B cell (primary cell): Measurements from ENCODE around the gene POU5F1. TPM values are rescaled to one million over a fixed set of nuclear protein-coding genes. Genes with fewer than 3 reads are reported as not detected.
"Not testable (repeated sequence)": the region's sequence is repeated elsewhere in the genome, so short reads cannot be mapped to it uniquely, and the experiment has no call there.

Experiments used
- ATAC-seq: fragments of 200-7000 bp; cut with Tn5 transposase; one replicate; pipeline ENCODE4 v1.10.0; 2021; ENCODE audit warnings: low read depth, mild to moderate bottlenecking, moderate number of reproducible peaks, moderate library complexity
- CTCF ChIA-PET: fragments of 350-600 bp; sonication (Branson Sonifier 250); formaldehyde crosslinking; loops from one replicate; lab custom pipeline; 2021; ENCODE audit warnings: antibody characterized with exemption, inconsistent platforms; lab: Charles Lee
- POLR2A ChIA-PET: fragments of 350-600 bp; sonication (Branson Sonifier 250); formaldehyde crosslinking; loops from one replicate; lab custom pipeline; 2021; ENCODE audit warnings: antibody characterized with exemption; lab: Charles Lee
- DNase-seq: peaks from one replicate; pipeline ENCODE4 v3.0.0; 2013
- H2AFZ ChIP-seq: 2 replicates; pipeline ENCODE4 v1.6.1; 2012; ENCODE audit warnings: mild to moderate bottlenecking, low read depth, low read length; ENCODE audit not compliant: insufficient read depth, poor library complexity, severe bottlenecking
- H3K27ac ChIP-seq, 2 donors: 1 replicate in 1 of 2; 2 replicates in 1 of 2; pipeline ENCODE4 v1.5.1; 2012 to 2013; ENCODE audit warnings: low read length in 2 of 2, mild to moderate bottlenecking in 2 of 2, moderate library complexity in 1 of 2
- H3K27me3 ChIP-seq, 4 experiments: fragments of 200-600 bp in 1 of 4; sonication (generic) in 1 of 4; replicated peaks in 1 of 4; 1 replicate in 2 of 4; 2 replicates in 2 of 4; pipeline versions ENCODE4 v1.6.1 to v1.7.0; 2013 to 2016; ENCODE audit warnings: low read length in 3 of 4, mild to moderate bottlenecking in 2 of 4, mixed read lengths in 1 of 4, moderate library complexity in 1 of 4; ENCODE audit not compliant: insufficient read depth in 4 of 4, control insufficient read depth in 3 of 4; ENCODE audit errors: control extremely low read depth in 1 of 4
- H3K36me3 ChIP-seq, 2 experiments: replicated peaks in 1 of 2; 1 replicate in 1 of 2; 2 replicates in 1 of 2; pipeline versions ENCODE4 v1.6.1 to v1.7.1; 2013; ENCODE audit warnings: low read length in 1 of 2; ENCODE audit not compliant: insufficient read depth in 2 of 2, control insufficient read depth in 1 of 2; ENCODE audit errors: control extremely low read depth in 1 of 2, extremely low read depth in 1 of 2
- H3K4me1 ChIP-seq, 2 donors: fragments of 200-600 bp in 1 of 2; sonication (generic) in 1 of 2; 1 replicate in 1 of 2; 2 replicates in 1 of 2; pipeline versions ENCODE4 v1.5.1 to v1.6.1; 2013 to 2017; ENCODE audit warnings: low read length in 2 of 2; ENCODE audit not compliant: control insufficient read depth in 2 of 2, insufficient read depth in 2 of 2
- H3K4me2 ChIP-seq: replicated peaks from 2 replicates; pipeline ENCODE3; 2012; ENCODE audit warnings: mild to moderate bottlenecking, low read depth, low read length; ENCODE audit not compliant: poor library complexity, severe bottlenecking
- H3K4me3 ChIP-seq, 5 experiments: fragments of 200-600 bp in 1 of 5; sonication (generic) in 1 of 5; 1 replicate in 3 of 5; 2 replicates in 2 of 5; pipeline versions ENCODE4 v1.5.1 to v1.7.0; 2011 to 2016; ENCODE audit warnings: low read length in 4 of 5, mild to moderate bottlenecking in 4 of 5, low read depth in 2 of 5, control low read depth in 1 of 5, moderate library complexity in 1 of 5; ENCODE audit not compliant: insufficient read depth in 1 of 5; ENCODE audit errors: control extremely low read depth in 1 of 5, extremely low read depth in 1 of 5
- H3K79me2 ChIP-seq: fragments of 200-600 bp; sonication (generic); one replicate; pipeline ENCODE4 v1.6.0; 2016; ENCODE audit warnings: low read length; ENCODE audit not compliant: control insufficient read depth, insufficient read depth
- H3K9ac ChIP-seq: fragments of 200-600 bp; sonication (generic); 2 replicates; pipeline ENCODE4 v1.6.1; 2017; ENCODE audit warnings: mild to moderate bottlenecking, low read length, moderate library complexity
- H3K9me3 ChIP-seq, 3 donors: one replicate each; pipeline versions ENCODE4 v1.6.1 to v1.7.1; 2013; ENCODE audit warnings: low read length in 2 of 3; ENCODE audit not compliant: control insufficient read depth in 2 of 3, insufficient read depth in 1 of 3; ENCODE audit errors: control extremely low read depth in 1 of 3
- H4K20me1 ChIP-seq: 2 replicates; pipeline ENCODE4 v1.6.0; 2012; ENCODE audit warnings: mild to moderate bottlenecking, low read length; ENCODE audit not compliant: insufficient read depth, control insufficient read depth, poor library complexity, severe bottlenecking
- H3K27ac Mint-ChIP-seq: one replicate; pipeline ENCODE4 v1.8.0; 2021; ENCODE audit warnings: mixed read lengths
- H3K27me3 Mint-ChIP-seq: one replicate; pipeline ENCODE4 v1.8.0; 2021; ENCODE audit warnings: mixed read lengths
- H3K4me1 Mint-ChIP-seq: one replicate; pipeline ENCODE4 v1.8.0; 2021; ENCODE audit warnings: mixed read lengths
- H3K4me3 Mint-ChIP-seq: one replicate; pipeline ENCODE4 v1.8.0; 2021; ENCODE audit warnings: mixed read lengths
- H3K9me3 Mint-ChIP-seq: one replicate; pipeline ENCODE4 v1.8.0; 2022; ENCODE audit warnings: mixed read lengths; ENCODE audit not compliant: insufficient read depth
- EZH2 ChIP-seq: IDR thresholded peaks from 2 replicates; pipeline ENCODE4 v1.6.1; 2012; ENCODE audit warnings: borderline replicate concordance, low read depth, mild to moderate bottlenecking, moderate library complexity, low read length; ENCODE audit not compliant: insufficient read depth, poor library complexity, severe bottlenecking
- WGBS: methylation state at CpG from one replicate; pipeline ENCODE4 v1.1.5; 2013; ENCODE audit warnings: missing lambda C conversion rate; ENCODE audit not compliant: insufficient coverage; 5-methylcytosine and 5-hydroxymethylcytosine counted together
- intact Hi-C: fragments of 100-400 bp; cut with micrococcal nuclease; formaldehyde crosslinking; loops from one replicate; pipeline ENCODE4 v1.10.0; 2022
- polyA plus RNA-seq: library from polyadenylated mRNA; depleted of rRNA; stranded (reverse); fragments of >200 nt; gene quantifications from 2 replicates; pipeline ENCODE4 v1.2.3, GENCODE V29; 2012
- total RNA-seq, 2 donors: library from RNA; stranded (reverse); fragments of 120-200 nt in 1 of 2; gene quantifications; 1 replicate in 1 of 2; 2 replicates in 1 of 2; pipeline versions ENCODE4 v1.2.3 to v1.2.4, GENCODE V29; 2013 to 2022
- TF ChIP-seq, protein P1 (sequence below): fragments of 200-600 bp; IDR thresholded peaks from one replicate; pipeline ENCODE4 v1.8.0; 2022; ENCODE audit warnings: antibody characterized with exemption, mild to moderate bottlenecking

Gene POU5F1
- total and polyA plus RNA-seq, 2 donors (not counting 1 experiment from before 2014, with no cell fraction given) = 0.76 to 0.88 TPM

DNA sequence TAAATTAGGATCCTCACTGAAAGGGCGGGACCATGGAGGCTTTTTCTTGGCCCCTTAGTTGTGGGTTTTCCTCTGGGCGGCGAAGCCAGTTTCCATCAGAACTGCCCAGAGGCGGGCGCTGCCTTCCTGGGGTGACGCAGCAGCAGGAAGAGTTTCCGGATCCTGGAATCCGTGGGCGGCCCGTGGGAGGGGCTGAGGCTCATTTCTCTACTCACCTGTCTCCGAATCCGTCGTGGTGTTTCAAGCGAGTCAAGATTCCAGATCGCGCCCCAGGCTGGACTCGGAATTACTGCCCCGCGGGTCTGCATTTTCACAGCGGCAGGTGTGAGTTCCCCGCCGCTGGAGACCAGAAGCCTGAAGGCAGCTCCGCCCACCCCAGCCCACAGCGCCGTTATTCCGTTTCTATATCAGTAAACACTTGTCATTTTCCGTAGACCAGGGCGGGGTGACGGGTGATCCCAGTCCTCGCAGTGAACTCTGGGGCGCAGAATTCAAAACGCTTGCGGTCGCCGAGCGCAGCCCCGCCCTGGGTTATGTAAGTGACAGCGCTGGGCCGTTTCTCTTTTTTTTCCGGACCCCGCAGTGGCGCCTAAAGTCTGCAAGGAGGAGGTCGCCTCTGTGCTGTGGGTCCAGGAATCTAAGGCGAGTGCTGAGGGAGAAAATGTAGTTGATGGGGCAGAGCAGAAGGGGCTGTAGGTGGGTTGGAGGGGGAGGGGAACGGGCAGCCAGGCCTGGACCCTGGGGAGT is 27.2 kb upstream of the POU5F1 start:
- Histone ChIP-seq H3K27ac (peak overlapping the region; percentile 97 to 100), H3K4me1 (peaks cover 11 to 47% of the 10 kb centered on the region in 2 donors), H3K36me3 (peaks cover 0 to 6% of the 10 kb centered on the region in 2 experiments), H3K9ac (peak overlapping the region; percentile 99), H3K27me3 (no peaks in the 10 kb centered on the region), H2AFZ (peak overlapping the region; percentile 57), H4K20me1 (peaks cover 17% of the 10 kb centered on the region), H3K4me3 (peak overlapping the region; percentile 70 to 99 (median 90)), H3K4me2 (peak overlapping the region; percentile 86), H3K79me2 (peaks cover 8% of the 10 kb centered on the region), H3K9me3 (no peaks in the 10 kb centered on the region)
- Mint-ChIP-seq H3K9me3 (no peaks in the 10 kb centered on the region), H3K27me3 (no peaks in the 10 kb centered on the region), H3K4me1 (peaks cover 50% of the 10 kb centered on the region), H3K4me3 (peak overlapping the region; percentile 82), H3K27ac (peak overlapping the region; percentile 100)
- WGBS = under 1% methylated on average over 44 of the region's 45 CpGs
- TF ChIP-seq, protein P1, sequence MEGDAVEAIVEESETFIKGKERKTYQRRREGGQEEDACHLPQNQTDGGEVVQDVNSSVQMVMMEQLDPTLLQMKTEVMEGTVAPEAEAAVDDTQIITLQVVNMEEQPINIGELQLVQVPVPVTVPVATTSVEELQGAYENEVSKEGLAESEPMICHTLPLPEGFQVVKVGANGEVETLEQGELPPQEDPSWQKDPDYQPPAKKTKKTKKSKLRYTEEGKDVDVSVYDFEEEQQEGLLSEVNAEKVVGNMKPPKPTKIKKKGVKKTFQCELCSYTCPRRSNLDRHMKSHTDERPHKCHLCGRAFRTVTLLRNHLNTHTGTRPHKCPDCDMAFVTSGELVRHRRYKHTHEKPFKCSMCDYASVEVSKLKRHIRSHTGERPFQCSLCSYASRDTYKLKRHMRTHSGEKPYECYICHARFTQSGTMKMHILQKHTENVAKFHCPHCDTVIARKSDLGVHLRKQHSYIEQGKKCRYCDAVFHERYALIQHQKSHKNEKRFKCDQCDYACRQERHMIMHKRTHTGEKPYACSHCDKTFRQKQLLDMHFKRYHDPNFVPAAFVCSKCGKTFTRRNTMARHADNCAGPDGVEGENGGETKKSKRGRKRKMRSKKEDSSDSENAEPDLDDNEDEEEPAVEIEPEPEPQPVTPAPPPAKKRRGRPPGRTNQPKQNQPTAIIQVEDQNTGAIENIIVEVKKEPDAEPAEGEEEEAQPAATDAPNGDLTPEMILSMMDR = no peak
- no peak for TF ChIP-seq EZH2
- ChIA-PET POLR2A (interaction anchor here (0.5 to 2.8 kb wide), 11 partner anchors 39 to 665 kb away, joined by 3 to 38 read pairs (median 4); partner anchors contain the start of genes CCHCR1 and TCF19), CTCF (interaction anchor here (0.6 to 9.6 kb wide), 14 partner anchors 8 to 245 kb away, joined by 3 to 210 read pairs (median 4); partner anchors contain the start of gene TCF19)
- peak; percentile 77 for ATAC-seq
- DNase-seq = peak; percentile 95
- intact Hi-C loops = loop anchor here (1.0 to 5.0 kb wide), 7 partner anchors 39 to 980 kb away; partner anchors contain the start of genes AGPAT1, CSNK2B, HLA-B and HLA-C

DNA sequence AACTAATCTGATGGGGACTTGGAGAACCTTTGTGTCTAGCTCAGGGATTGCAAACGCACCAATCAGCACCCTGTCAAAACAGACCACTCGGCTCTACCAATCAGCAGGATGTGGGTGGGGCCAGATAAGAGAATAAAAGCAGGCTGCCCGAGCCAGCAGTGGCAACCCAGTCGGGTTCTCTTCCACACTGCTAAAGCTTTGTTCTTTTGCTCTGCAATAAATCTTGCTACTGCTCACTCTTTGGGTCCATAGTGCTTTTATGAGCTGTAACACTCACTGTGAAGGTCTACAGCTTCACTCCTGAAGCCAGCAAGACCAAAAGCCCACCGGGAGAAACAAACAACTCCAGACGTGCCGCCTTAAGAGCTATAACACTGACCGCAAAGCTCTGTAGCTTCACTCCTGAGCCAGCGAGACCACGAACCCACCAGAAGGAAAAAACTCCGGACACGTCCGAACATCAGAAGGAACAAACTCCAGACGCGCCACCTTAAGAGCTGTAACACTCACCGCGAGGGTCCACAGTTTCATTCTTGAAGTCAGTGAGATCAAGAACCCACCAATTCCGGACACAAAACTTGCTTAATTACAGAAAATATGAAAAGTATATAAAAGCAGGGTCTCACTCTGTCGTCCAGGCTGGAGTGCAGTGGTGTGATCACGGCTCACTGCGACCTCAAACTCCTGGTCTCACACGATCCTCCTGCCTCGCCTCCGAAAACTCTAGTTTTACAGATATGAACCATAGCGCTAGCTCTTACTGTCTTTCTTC is 26.0 kb upstream of the POU5F1 start:
- H3K27me3 ChIP-seq, H3K9me3 ChIP-seq, H3K36me3 ChIP-seq, H3K9me3 Mint-ChIP-seq, H2AFZ ChIP-seq, H3K79me2 ChIP-seq, ATAC-seq, H3K27me3 Mint-ChIP-seq: not testable (repeated sequence)
- Mint-ChIP-seq H3K4me1 (peaks cover 44% of the 10 kb centered on the region), H3K4me3 (peak overlapping the region; percentile 82), H3K27ac (peak overlapping the region; percentile 100)
- peaks cover 6 to 37% of the 10 kb centered on the region in 2 donors for H3K4me1 ChIP-seq
- H4K20me1 ChIP-seq = peaks cover 17% of the 10 kb centered on the region
- H3K4me2 ChIP-seq = peak overlapping the region; percentile 86
- peak overlapping the region in 4 of 5 experiments; percentile 70 to 97 (median 86) for H3K4me3 ChIP-seq
- H3K9ac ChIP-seq = peak overlapping the region; percentile 99
- POLR2A ChIA-PET = interaction anchor here (0.7 to 2.8 kb wide), 7 partner anchors 38 to 1438 kb away, joined by 3 to 38 read pairs (median 4); partner anchors contain the start of genes CCHCR1 and TCF19
- WGBS = 75% methylated on average over 12 of the region's 25 CpGs
- CTCF ChIA-PET = interaction anchor here (0.7 to 9.6 kb wide), 13 partner anchors 26 to 246 kb away, joined by 3 to 210 read pairs (median 4); no protein-coding TSS in a partner anchor
- DNase-seq = peak; percentile 25
- peak overlapping the region in 1 of 2 donors; percentile 100 for H3K27ac ChIP-seq
- intact Hi-C loops = loop anchor here (1.0 to 5.0 kb wide), 7 partner anchors 38 to 981 kb away; partner anchors contain the start of genes AGPAT1, CSNK2B, HLA-B and HLA-C
